Omental fat pad (tissue), 4 donors: Measurements from ENCODE around the gene MESD. TPM values are rescaled to one million over a fixed set of nuclear protein-coding genes. Genes with fewer than 3 reads are reported as not detected.

Experiments used
- ATAC-seq: fragments of 150-250 bp; one replicate; pipeline ENCODE4 v1.9.1; 2016; ENCODE audit warnings: mild to moderate bottlenecking, moderate library complexity; ENCODE audit not compliant: low FRiP score
- DNase-seq: peaks from one replicate; pipeline ENCODE4 v3.0.0-alpha.2; 2019; ENCODE audit warnings: low spot score
- CTCF ChIP-seq, 3 donors: fragments of 450-650 bp; IDR thresholded peaks; one replicate each; pipeline ENCODE4 v1.5.1; 2016 to 2017; ENCODE audit warnings: antibody characterized with exemption in 3 of 3, mild to moderate bottlenecking in 3 of 3, moderate library complexity in 2 of 3
- total RNA-seq, 4 donors: library from RNA; depleted of rRNA; stranded (reverse); fragments of >200 nt; gene quantifications; one replicate each; pipeline ENCODE4 v1.1.0, GENCODE V29; 2016

The MESD gene
- 10 to 100 TPM; 19.5 to 26.1 (median 22.6) TPM for total RNA-seq

GRCh38 chr15:80989518-80990478 is at the start of gene MESD:
TSS of gene MESD (minus strand) at chr15:80989819. CDS start at chr15:80989791, 28 bp downstream.
- ATAC-seq (peak; percentile 98), DNase-seq (peak; percentile 99)
- TF ChIP-seq CTCF (IDR thresholded peaks at IDR 0.05): no peak

GRCh38 chr15:81038975-81039607 is 49.5 kb upstream of the MESD start:
- TF ChIP-seq CTCF (IDR thresholded peaks at IDR 0.05): no peak
- no peak for DNase-seq
- ATAC-seq: no peak

- no peak for ATAC-seq
- TF ChIP-seq CTCF (IDR thresholded peaks at IDR 0.05): no peak
- no peak for DNase-seq
Observed at GRCh38 chr15:81037952-81038743, 48.5 kb upstream of the MESD start.

- ATAC-seq (no peak), DNase-seq (no peak)
- no peak for TF ChIP-seq CTCF (IDR thresholded peaks at IDR 0.05)
Observed at GRCh38 chr15:81033508-81033907, 43.9 kb upstream of the MESD start.

GRCh38 chr15:81032818-81033217 is 43.2 kb upstream of the MESD start:
- no peak for ATAC-seq
- TF ChIP-seq CTCF (IDR thresholded peaks at IDR 0.05): no peak

GRCh38 chr15:81032355-81032754 is 42.7 kb upstream of the MESD start:
- no peak for ATAC-seq
- no peak for DNase-seq
- no peak for TF ChIP-seq CTCF (IDR thresholded peaks at IDR 0.05)

More at GRCh38 chr15:81032818-81033217, 43.2 kb upstream of the MESD start:
- no peak for DNase-seq
